Spleen (tissue), 7 donors: ENCODE results near the gene SMCO1.
"Not testable (repeated sequence)": the region's sequence is repeated elsewhere in the genome, so short reads cannot be mapped to it uniquely, and the experiment has no call there.

Experiments used
- CTCF ChIP-seq, 11 experiments: fragments of 200-600 bp in 7 of 11; fragments of 450-650 bp in 4 of 11; sonication (generic) in 4 of 11; IDR thresholded peaks in 8 of 11; conservative IDR thresholded peaks in 3 of 11; 1 replicate in 7 of 11; 2 replicates in 4 of 11; pipeline versions ENCODE4 v1.4.0 to v1.8.0; 2016 to 2021; ENCODE audit warnings: antibody characterized with exemption in 11 of 11, inconsistent platforms in 4 of 11, mild to moderate bottlenecking in 1 of 11
- POLR2A ChIP-seq, 3 donors: fragments of 450-650 bp; IDR thresholded peaks; one replicate each; pipeline ENCODE4 v1.5.1; 2017; ENCODE audit warnings: antibody characterized with exemption in 3 of 3, mild to moderate bottlenecking in 1 of 3
- POLR2AphosphoS5 ChIP-seq, 3 donors: sonication (generic); formaldehyde crosslinking; IDR thresholded peaks; one replicate each; pipeline ENCODE4 v1.5.1; 2017; ENCODE audit warnings: antibody characterized with exemption in 3 of 3
- donor health status: DM: no; HTN: no; CAD: no; lungs with moderate emphysema.
- donor health status: DM: no; HTN: no; CAD: no.
- donor health status: DM: no; HTN: no; CAD: no.

GRCh38 chr3:196470182-196470581, 45.0 kb downstream of the SMCO1 start:
- not testable (repeated sequence) for TF ChIP-seq POLR2AphosphoS5 (IDR thresholded peaks at IDR 0.05); CTCF (IDR thresholded peaks at IDR 0.05 in 8 of 11, conservative IDR thresholded peaks at IDR 0.05 in 3 of 11); POLR2A (IDR thresholded peaks at IDR 0.05)
